KMS-11 (cell line): ENCODE measurements around the gene CHP2.

Experiments used
- H2AFZ ChIP-seq: fragments of 200-600 bp; sonication (generic); 2 replicates; pipeline ENCODE4 v1.6.1; 2016; ENCODE audit warnings: antibody characterized with exemption, mixed run types, low read depth
- H3K27ac ChIP-seq: fragments of 200-600 bp; sonication (generic); 2 replicates; pipeline ENCODE4 v1.6.1; 2016; ENCODE audit warnings: mild to moderate bottlenecking, mixed run types
- H3K27me3 ChIP-seq: fragments of 200-600 bp; sonication (generic); 2 replicates; pipeline ENCODE4 v1.6.1; 2017; ENCODE audit warnings: mild to moderate bottlenecking, low read depth, mixed run types, moderate library complexity; ENCODE audit not compliant: insufficient read depth
- H3K36me3 ChIP-seq: fragments of 200-600 bp; sonication (generic); 2 replicates; pipeline ENCODE4 v1.6.1; 2017; ENCODE audit warnings: mild to moderate bottlenecking, mixed run types; ENCODE audit not compliant: insufficient read depth
- H3K4me1 ChIP-seq: fragments of 200-600 bp; sonication (generic); 2 replicates; pipeline ENCODE4 v1.6.1; 2016; ENCODE audit warnings: mild to moderate bottlenecking, low read depth, mixed run types; ENCODE audit not compliant: poor library complexity, severe bottlenecking
- H3K4me2 ChIP-seq: fragments of 200-600 bp; sonication (generic); 2 replicates; pipeline ENCODE4 v1.7.0; 2016; ENCODE audit warnings: mild to moderate bottlenecking, mixed run types
- H3K4me3 ChIP-seq: fragments of 200-600 bp; sonication (generic); IDR thresholded peaks from 2 replicates; pipeline ENCODE4 v1.6.1; 2017; ENCODE audit warnings: low read depth, low read length, mixed read lengths; ENCODE audit not compliant: insufficient read depth
- H3K79me2 ChIP-seq: fragments of 200-600 bp; sonication (generic); 2 replicates; pipeline ENCODE4 v1.6.1; 2016; ENCODE audit warnings: low read depth, mixed run types; ENCODE audit not compliant: insufficient read depth
- H3K9ac ChIP-seq: fragments of 200-600 bp; sonication (generic); 2 replicates; pipeline ENCODE4 v1.6.1; 2016; ENCODE audit warnings: mild to moderate bottlenecking, mixed run types
- H4K20me1 ChIP-seq: fragments of 200-600 bp; sonication (generic); 2 replicates; pipeline ENCODE4 v1.6.1; 2016; ENCODE audit warnings: mild to moderate bottlenecking, mixed run types; ENCODE audit not compliant: insufficient read depth
- CTCF ChIP-seq: fragments of 200-600 bp; sonication (generic); conservative IDR thresholded peaks from 2 replicates; pipeline ENCODE4 v1.6.1; 2017; ENCODE audit warnings: low read depth, mild to moderate bottlenecking, antibody characterized with exemption, low read length, moderate library complexity, mixed read lengths

Gene CHP2

GRCh38 chr16:23771642-23772041 lies 16.8 kb downstream of the CHP2 start:
- no peak overlapping the region for H3K4me2 ChIP-seq
- H3K27ac ChIP-seq, result no peak overlapping the region
- no peaks in the 10 kb centered on the region for H3K36me3 ChIP-seq
- H4K20me1 ChIP-seq, result no peaks in the 10 kb centered on the region
- no peak for TF ChIP-seq CTCF
- H3K4me1 ChIP-seq, result no peaks in the 10 kb centered on the region
- H3K79me2 ChIP-seq, result no peaks in the 10 kb centered on the region
- H2AFZ ChIP-seq, result no peak overlapping the region
- no peaks in the 10 kb centered on the region for H3K27me3 ChIP-seq
- H3K9ac ChIP-seq, result no peak overlapping the region
- H3K4me3 ChIP-seq, result no peak overlapping the region

GRCh38 chr16:23773339-23773738 lies 18.5 kb downstream of the CHP2 start:
- H3K36me3 ChIP-seq, result no peaks in the 10 kb centered on the region
- no peak overlapping the region for H3K27ac ChIP-seq
- H3K9ac ChIP-seq, result no peak overlapping the region
- H3K4me3 ChIP-seq, result no peak overlapping the region
- H3K4me2 ChIP-seq, result no peak overlapping the region
- H3K4me1 ChIP-seq, result no peaks in the 10 kb centered on the region
- H2AFZ ChIP-seq, result no peak overlapping the region
- H3K27me3 ChIP-seq, result no peaks in the 10 kb centered on the region
- no peak for TF ChIP-seq CTCF
- no peaks in the 10 kb centered on the region for H4K20me1 ChIP-seq
- no peaks in the 10 kb centered on the region for H3K79me2 ChIP-seq

- H3K36me3 ChIP-seq, result no peaks in the 10 kb centered on the region
- TF ChIP-seq CTCF, result no peak
- H3K9ac ChIP-seq, result no peak overlapping the region
- no peak overlapping the region for H3K4me2 ChIP-seq
- no peak overlapping the region for H3K27ac ChIP-seq
- no peaks in the 10 kb centered on the region for H4K20me1 ChIP-seq
- H2AFZ ChIP-seq, result no peak overlapping the region
- no peak overlapping the region for H3K4me3 ChIP-seq
- no peaks in the 10 kb centered on the region for H3K4me1 ChIP-seq
- H3K79me2 ChIP-seq, result no peaks in the 10 kb centered on the region
- no peaks in the 10 kb centered on the region for H3K27me3 ChIP-seq
Measured at GRCh38 chr16:23781176-23781575, 26.4 kb downstream of the CHP2 start.

- no peaks in the 10 kb centered on the region for H3K36me3 ChIP-seq
Measured at GRCh38 chr16:23784811-23785447, 30.1 kb downstream of the CHP2 start.

More at GRCh38 chr16:23784811-23785447, 30.1 kb downstream of the CHP2 start:
- Histone ChIP-seq H3K79me2 (no peaks in the 10 kb centered on the region), H4K20me1 (no peaks in the 10 kb centered on the region), H3K4me2 (no peak overlapping the region), H3K27ac (no peak overlapping the region), H2AFZ (no peak overlapping the region), H3K9ac (no peak overlapping the region), H3K4me1 (no peaks in the 10 kb centered on the region), H3K27me3 (no peaks in the 10 kb centered on the region), H3K4me3 (no peak overlapping the region)
- TF ChIP-seq CTCF, result no peak
